IPS DF 6.9 (cell line): ENCODE data around the gene DNAJB6.

Experiments used
- DNase-seq: peaks from one replicate; pipeline ENCODE4 v3.0.0-alpha.2; 2013; ENCODE audit warnings: low read depth, low spot score
- H3K27ac ChIP-seq: one replicate; pipeline ENCODE4 v1.5.1; 2013; ENCODE audit warnings: low read length, control low read depth
- H3K27me3 ChIP-seq: 2 replicates; pipeline ENCODE4 v1.6.1; 2013; ENCODE audit warnings: mild to moderate bottlenecking, low read length; ENCODE audit not compliant: control insufficient read depth, insufficient read depth
- H3K36me3 ChIP-seq: 2 replicates; pipeline ENCODE4 v1.6.1; 2013; ENCODE audit warnings: low read length; ENCODE audit not compliant: control insufficient read depth, insufficient read depth
- H3K4me1 ChIP-seq: 2 replicates; pipeline ENCODE4 v1.6.1; 2013; ENCODE audit warnings: low read length; ENCODE audit not compliant: control insufficient read depth, insufficient read depth
- H3K4me3 ChIP-seq: 2 replicates; pipeline ENCODE4 v1.5.1; 2013; ENCODE audit warnings: mild to moderate bottlenecking, low read length
- H3K9me3 ChIP-seq: 2 replicates; pipeline ENCODE4 v1.6.1; 2013; ENCODE audit warnings: low read length, inconsistent platforms; ENCODE audit not compliant: control insufficient read depth, insufficient read depth
- WGBS: extraction: QIAGEN DNeasy Blood & Tissue Kit; methylation state at CpG from one replicate; pipeline ENCODE4 v1.1.7; 2013; ENCODE audit warnings: mixed read lengths, missing lambda C conversion rate; ENCODE audit not compliant: insufficient read length, insufficient coverage; 5-methylcytosine and 5-hydroxymethylcytosine counted together

The DNAJB6 gene

GRCh38 chr7:157366722-157367121, 29.9 kb downstream of the DNAJB6 start:
- DNase-seq: no peak
- Histone ChIP-seq H3K4me3 (no peak overlapping the region), H3K27me3 (no peaks in the 10 kb centered on the region), H3K27ac (no peak overlapping the region), H3K36me3 (peaks cover 44% of the 10 kb centered on the region), H3K4me1 (no peaks in the 10 kb centered on the region), H3K9me3 (no peaks in the 10 kb centered on the region)
- 100% methylated on average over 1 of the region's 8 CpGs for WGBS

GRCh38 chr7:157368955-157369354, 32.2 kb downstream of the DNAJB6 start:
- Histone ChIP-seq H3K4me1 (no peaks in the 10 kb centered on the region), H3K9me3 (no peaks in the 10 kb centered on the region), H3K27ac (no peak overlapping the region), H3K27me3 (no peaks in the 10 kb centered on the region), H3K36me3 (peaks cover 43% of the 10 kb centered on the region), H3K4me3 (no peak overlapping the region)
- no CpG with 5 or more reads among the region's 7 CpGs for WGBS
- DNase-seq: no peak

GRCh38 chr7:157370742-157371141, 33.9 kb downstream of the DNAJB6 start:
- H3K36me3 ChIP-seq: peaks cover 35% of the 10 kb centered on the region
- no peaks in the 10 kb centered on the region for H3K27me3 ChIP-seq
- no peaks in the 10 kb centered on the region for H3K4me1 ChIP-seq
- no peak overlapping the region for H3K4me3 ChIP-seq
- no peak overlapping the region for H3K27ac ChIP-seq
- no peaks in the 10 kb centered on the region for H3K9me3 ChIP-seq
- DNase-seq: no peak
- WGBS: no CpG with 5 or more reads among the region's 10 CpGs

- H3K27me3 ChIP-seq: no peaks in the 10 kb centered on the region
- H3K4me3 ChIP-seq: no peak overlapping the region
- no peak for DNase-seq
- peaks cover 35% of the 10 kb centered on the region for H3K36me3 ChIP-seq
- no peak overlapping the region for H3K27ac ChIP-seq
- WGBS: no CpG with 5 or more reads among the region's 9 CpGs
- H3K4me1 ChIP-seq: no peaks in the 10 kb centered on the region
- no peaks in the 10 kb centered on the region for H3K9me3 ChIP-seq
Measured at GRCh38 chr7:157371296-157371695, 34.5 kb downstream of the DNAJB6 start.

- DNase-seq: no peak
- H3K27ac ChIP-seq: no peak overlapping the region
- H3K27me3 ChIP-seq: no peaks in the 10 kb centered on the region
- H3K4me1 ChIP-seq: peaks cover under 1% of the 10 kb centered on the region; the same call in 1 of the 2 replicates
- peaks cover 31% of the 10 kb centered on the region for H3K36me3 ChIP-seq
- WGBS: no CpG with 5 or more reads among the region's 24 CpGs
- no peaks in the 10 kb centered on the region for H3K9me3 ChIP-seq
- no peak overlapping the region for H3K4me3 ChIP-seq
Measured at GRCh38 chr7:157372300-157373232, 35.8 kb downstream of the DNAJB6 start.

GRCh38 chr7:157373493-157373892, 36.7 kb downstream of the DNAJB6 start:
- peaks cover 31% of the 10 kb centered on the region for H3K36me3 ChIP-seq
- no peak overlapping the region for H3K27ac ChIP-seq
- no peak for DNase-seq
- no CpG with 5 or more reads among the region's 7 CpGs for WGBS
- H3K4me1 ChIP-seq: peaks cover 2% of the 10 kb centered on the region
- no peak overlapping the region for H3K4me3 ChIP-seq
- no peaks in the 10 kb centered on the region for H3K9me3 ChIP-seq
- no peaks in the 10 kb centered on the region for H3K27me3 ChIP-seq

- H3K9me3 ChIP-seq: no peaks in the 10 kb centered on the region
- H3K36me3 ChIP-seq: peaks cover 24% of the 10 kb centered on the region
- no peak for DNase-seq
- no peak overlapping the region for H3K4me3 ChIP-seq
- H3K27ac ChIP-seq: no peak overlapping the region
- WGBS: no CpG with 5 or more reads among the region's 7 CpGs
- H3K4me1 ChIP-seq: peaks cover 2% of the 10 kb centered on the region
- no peaks in the 10 kb centered on the region for H3K27me3 ChIP-seq
Measured at GRCh38 chr7:157375410-157375809, 38.6 kb downstream of the DNAJB6 start.

GRCh38 chr7:157377436-157378124, 40.8 kb downstream of the DNAJB6 start:
- H3K27me3 ChIP-seq: no peaks in the 10 kb centered on the region
- H3K36me3 ChIP-seq: peaks cover 14% of the 10 kb centered on the region
- no peak overlapping the region for H3K4me3 ChIP-seq
- H3K4me1 ChIP-seq: peaks cover 2% of the 10 kb centered on the region
- DNase-seq: no peak
- H3K27ac ChIP-seq: no peak overlapping the region
- no peaks in the 10 kb centered on the region for H3K9me3 ChIP-seq
- WGBS: no CpG with 5 or more reads among the region's 11 CpGs

GRCh38 chr7:157378390-157378789, 41.6 kb downstream of the DNAJB6 start:
- Histone ChIP-seq H3K36me3 (peaks cover 12% of the 10 kb centered on the region), H3K27ac (no peak overlapping the region), H3K27me3 (no peaks in the 10 kb centered on the region), H3K4me1 (peaks cover 2% of the 10 kb centered on the region), H3K4me3 (no peak overlapping the region), H3K9me3 (no peaks in the 10 kb centered on the region)
- 100% methylated on average over 1 of the region's 16 CpGs for WGBS
- DNase-seq: no peak

GRCh38 chr7:157379493-157379892, 42.7 kb downstream of the DNAJB6 start:
- Histone ChIP-seq H3K27ac (no peak overlapping the region), H3K27me3 (no peaks in the 10 kb centered on the region), H3K4me3 (no peak overlapping the region), H3K9me3 (no peaks in the 10 kb centered on the region), H3K36me3 (peaks cover 14% of the 10 kb centered on the region), H3K4me1 (peaks cover 2% of the 10 kb centered on the region)
- no peak for DNase-seq
- WGBS: no CpG with 5 or more reads among the region's 1 CpG
